HG02870 (cell line): ENCODE results near the gene NLGN4Y.

Source experiments
- ATAC-seq: cut with Tn5 transposase; IDR thresholded peaks from one replicate; pipeline ENCODE4 v1.9.1; 2021; ENCODE audit warnings: mild to moderate bottlenecking, moderate library complexity; ENCODE audit not compliant: unreplicated experiment

Gene NLGN4Y

GRCh38 chrY:14524272-14525231, at the start of gene NLGN4Y:
TSS of gene NLGN4Y (plus strand) at chrY:14524529. CDS start at chrY:14622120, 97,591 bp downstream.
- no peak for ATAC-seq

- no peak for ATAC-seq
Measured at GRCh38 chrY:14485935-14486334, 38.4 kb upstream of the NLGN4Y start.

- no peak for ATAC-seq
Measured at GRCh38 chrY:14490226-14490625, 34.1 kb upstream of the NLGN4Y start.

- ATAC-seq: no peak
Measured at GRCh38 chrY:14498071-14498470, 26.3 kb upstream of the NLGN4Y start.

- no peak for ATAC-seq
Measured at GRCh38 chrY:14504592-14504991, 19.7 kb upstream of the NLGN4Y start.

- ATAC-seq: no peak
Measured at GRCh38 chrY:14522379-14522950, 1.9 kb upstream of the NLGN4Y start.

GRCh38 chrY:14523491-14524271, 648 bp upstream of the NLGN4Y start:
- no peak for ATAC-seq

GRCh38 chrY:14525315-14525714, 986 bp downstream of the NLGN4Y start:
- no peak for ATAC-seq

- no peak for ATAC-seq
Measured at GRCh38 chrY:14528361-14528760, 4.0 kb downstream of the NLGN4Y start.

- ATAC-seq: no peak
Measured at GRCh38 chrY:14536703-14537102, 12.4 kb downstream of the NLGN4Y start.

- no peak for ATAC-seq
Measured at GRCh38 chrY:14543506-14543905, 19.2 kb downstream of the NLGN4Y start.

- ATAC-seq: no peak
Measured at GRCh38 chrY:14581294-14581693, 57.0 kb downstream of the NLGN4Y start.

GRCh38 chrY:14586725-14587124, 62.4 kb downstream of the NLGN4Y start:
- ATAC-seq: no peak

GRCh38 chrY:14601372-14601771, 77.0 kb downstream of the NLGN4Y start:
- ATAC-seq: no peak

GRCh38 chrY:14617625-14618024, 93.3 kb downstream of the NLGN4Y start:
- ATAC-seq: no peak

- no peak for ATAC-seq
Measured at GRCh38 chrY:14618513-14618912, 94.2 kb downstream of the NLGN4Y start.

- no peak for ATAC-seq
Measured at GRCh38 chrY:14628208-14628607, 103.9 kb downstream of the NLGN4Y start.

- ATAC-seq: no peak
Measured at GRCh38 chrY:14631676-14632075, 107.3 kb downstream of the NLGN4Y start.

GRCh38 chrY:14633718-14634117, 109.4 kb downstream of the NLGN4Y start:
- ATAC-seq: no peak

- no peak for ATAC-seq
Measured at GRCh38 chrY:14634954-14635353, 110.6 kb downstream of the NLGN4Y start.

GRCh38 chrY:14637551-14637950, 113.2 kb downstream of the NLGN4Y start:
- no peak for ATAC-seq
